ENCODE measurements around the gene PBX3. TPM values are rescaled to one million over a fixed set of nuclear protein-coding genes. Genes with fewer than 3 reads are reported as not detected.

Gene PBX3
- total and polyA plus RNA-seq, 2 of the 13 experiments (the other 11 are each of a cell fraction or from before 2014, with no cell fraction given), result 6.0 to 11.2 TPM

DNA sequence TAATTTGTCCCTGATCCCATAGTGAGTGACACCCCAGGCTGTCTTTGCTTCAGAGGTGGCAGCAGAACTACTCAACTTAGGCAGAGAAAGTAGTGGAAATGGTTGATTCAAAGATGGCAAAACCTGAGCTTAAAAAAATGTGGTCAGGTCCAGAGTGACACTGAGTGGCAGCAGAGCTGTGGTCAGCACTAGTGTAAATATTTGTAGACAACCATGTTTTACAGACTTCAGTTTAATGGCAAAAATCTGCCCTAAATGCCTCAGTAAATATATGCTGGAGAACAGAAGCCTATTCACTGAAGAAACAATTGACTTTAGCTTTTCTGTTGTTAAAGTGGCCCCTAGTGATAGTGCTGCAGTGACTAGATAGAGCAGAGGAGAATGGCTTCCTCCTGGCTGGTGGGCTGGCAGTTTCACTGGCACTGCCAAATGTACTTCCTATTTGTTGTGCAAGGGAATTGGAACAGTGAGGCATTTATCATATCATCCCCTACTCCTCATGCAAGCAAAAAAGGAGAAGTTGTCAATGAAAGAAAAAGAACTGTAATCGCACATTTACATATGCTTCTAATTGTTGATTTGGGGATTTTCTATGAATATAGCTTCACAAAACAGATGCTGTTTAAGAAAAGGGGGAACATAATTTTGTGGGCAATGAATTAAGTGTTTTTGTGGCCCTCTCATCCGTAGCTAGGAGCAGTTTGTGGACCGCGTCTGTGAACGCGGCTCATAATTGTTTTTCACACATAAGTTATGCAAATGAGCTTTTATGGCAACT lies 12.0 kb downstream of the PBX3 start (continued):
- TF ChIP-seq, protein P1, sequence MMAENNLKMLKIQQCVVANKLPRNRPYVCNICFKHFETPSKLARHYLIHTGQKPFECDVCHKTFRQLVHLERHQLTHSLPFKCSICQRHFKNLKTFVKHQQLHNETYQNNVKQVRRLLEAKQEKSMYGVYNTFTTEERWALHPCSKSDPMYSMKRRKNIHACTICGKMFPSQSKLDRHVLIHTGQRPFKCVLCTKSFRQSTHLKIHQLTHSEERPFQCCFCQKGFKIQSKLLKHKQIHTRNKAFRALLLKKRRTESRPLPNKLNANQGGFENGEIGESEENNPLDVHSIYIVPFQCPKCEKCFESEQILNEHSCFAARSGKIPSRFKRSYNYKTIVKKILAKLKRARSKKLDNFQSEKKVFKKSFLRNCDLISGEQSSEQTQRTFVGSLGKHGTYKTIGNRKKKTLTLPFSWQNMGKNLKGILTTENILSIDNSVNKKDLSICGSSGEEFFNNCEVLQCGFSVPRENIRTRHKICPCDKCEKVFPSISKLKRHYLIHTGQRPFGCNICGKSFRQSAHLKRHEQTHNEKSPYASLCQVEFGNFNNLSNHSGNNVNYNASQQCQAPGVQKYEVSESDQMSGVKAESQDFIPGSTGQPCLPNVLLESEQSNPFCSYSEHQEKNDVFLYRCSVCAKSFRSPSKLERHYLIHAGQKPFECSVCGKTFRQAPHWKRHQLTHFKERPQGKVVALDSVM (CRISPR knock-in tag; IDR thresholded peaks at IDR 0.05), result no peak
- TF ChIP-seq ZNF33B (CRISPR knock-in tag; IDR thresholded peaks at IDR 0.05) (no peak), KLF11 (CRISPR knock-in tag; IDR thresholded peaks at IDR 0.05) (no peak), MBD4 (IDR thresholded peaks at IDR 0.05; ENCODE audit: borderline replicate concordance, low read length) (peak; percentile 41; the same call in 1 of the 2 replicates), NR2F6 (IDR thresholded peaks at IDR 0.05) (no peak), NR2F6 (CRISPR knock-in tag; IDR thresholded peaks at IDR 0.05) (peak; percentile 42; the same call in 1 of the 2 replicates), SMARCC2 (IDR thresholded peaks at IDR 0.05) (no peak), NBN (conservative IDR thresholded peaks at IDR 0.05) (no peak), ZNF850 (CRISPR knock-in tag; conservative IDR thresholded peaks at IDR 0.05) (no peak), RARG (CRISPR knock-in tag; IDR thresholded peaks at IDR 0.05; ENCODE audit: low read depth) (no peak), PHF21A (CRISPR knock-in tag; IDR thresholded peaks at IDR 0.05) (peak; percentile 57), TBX2 (CRISPR knock-in tag; IDR thresholded peaks at IDR 0.05; ENCODE audit: borderline replicate concordance) (peak; percentile 70)
- TF ChIP-seq, protein P2, sequence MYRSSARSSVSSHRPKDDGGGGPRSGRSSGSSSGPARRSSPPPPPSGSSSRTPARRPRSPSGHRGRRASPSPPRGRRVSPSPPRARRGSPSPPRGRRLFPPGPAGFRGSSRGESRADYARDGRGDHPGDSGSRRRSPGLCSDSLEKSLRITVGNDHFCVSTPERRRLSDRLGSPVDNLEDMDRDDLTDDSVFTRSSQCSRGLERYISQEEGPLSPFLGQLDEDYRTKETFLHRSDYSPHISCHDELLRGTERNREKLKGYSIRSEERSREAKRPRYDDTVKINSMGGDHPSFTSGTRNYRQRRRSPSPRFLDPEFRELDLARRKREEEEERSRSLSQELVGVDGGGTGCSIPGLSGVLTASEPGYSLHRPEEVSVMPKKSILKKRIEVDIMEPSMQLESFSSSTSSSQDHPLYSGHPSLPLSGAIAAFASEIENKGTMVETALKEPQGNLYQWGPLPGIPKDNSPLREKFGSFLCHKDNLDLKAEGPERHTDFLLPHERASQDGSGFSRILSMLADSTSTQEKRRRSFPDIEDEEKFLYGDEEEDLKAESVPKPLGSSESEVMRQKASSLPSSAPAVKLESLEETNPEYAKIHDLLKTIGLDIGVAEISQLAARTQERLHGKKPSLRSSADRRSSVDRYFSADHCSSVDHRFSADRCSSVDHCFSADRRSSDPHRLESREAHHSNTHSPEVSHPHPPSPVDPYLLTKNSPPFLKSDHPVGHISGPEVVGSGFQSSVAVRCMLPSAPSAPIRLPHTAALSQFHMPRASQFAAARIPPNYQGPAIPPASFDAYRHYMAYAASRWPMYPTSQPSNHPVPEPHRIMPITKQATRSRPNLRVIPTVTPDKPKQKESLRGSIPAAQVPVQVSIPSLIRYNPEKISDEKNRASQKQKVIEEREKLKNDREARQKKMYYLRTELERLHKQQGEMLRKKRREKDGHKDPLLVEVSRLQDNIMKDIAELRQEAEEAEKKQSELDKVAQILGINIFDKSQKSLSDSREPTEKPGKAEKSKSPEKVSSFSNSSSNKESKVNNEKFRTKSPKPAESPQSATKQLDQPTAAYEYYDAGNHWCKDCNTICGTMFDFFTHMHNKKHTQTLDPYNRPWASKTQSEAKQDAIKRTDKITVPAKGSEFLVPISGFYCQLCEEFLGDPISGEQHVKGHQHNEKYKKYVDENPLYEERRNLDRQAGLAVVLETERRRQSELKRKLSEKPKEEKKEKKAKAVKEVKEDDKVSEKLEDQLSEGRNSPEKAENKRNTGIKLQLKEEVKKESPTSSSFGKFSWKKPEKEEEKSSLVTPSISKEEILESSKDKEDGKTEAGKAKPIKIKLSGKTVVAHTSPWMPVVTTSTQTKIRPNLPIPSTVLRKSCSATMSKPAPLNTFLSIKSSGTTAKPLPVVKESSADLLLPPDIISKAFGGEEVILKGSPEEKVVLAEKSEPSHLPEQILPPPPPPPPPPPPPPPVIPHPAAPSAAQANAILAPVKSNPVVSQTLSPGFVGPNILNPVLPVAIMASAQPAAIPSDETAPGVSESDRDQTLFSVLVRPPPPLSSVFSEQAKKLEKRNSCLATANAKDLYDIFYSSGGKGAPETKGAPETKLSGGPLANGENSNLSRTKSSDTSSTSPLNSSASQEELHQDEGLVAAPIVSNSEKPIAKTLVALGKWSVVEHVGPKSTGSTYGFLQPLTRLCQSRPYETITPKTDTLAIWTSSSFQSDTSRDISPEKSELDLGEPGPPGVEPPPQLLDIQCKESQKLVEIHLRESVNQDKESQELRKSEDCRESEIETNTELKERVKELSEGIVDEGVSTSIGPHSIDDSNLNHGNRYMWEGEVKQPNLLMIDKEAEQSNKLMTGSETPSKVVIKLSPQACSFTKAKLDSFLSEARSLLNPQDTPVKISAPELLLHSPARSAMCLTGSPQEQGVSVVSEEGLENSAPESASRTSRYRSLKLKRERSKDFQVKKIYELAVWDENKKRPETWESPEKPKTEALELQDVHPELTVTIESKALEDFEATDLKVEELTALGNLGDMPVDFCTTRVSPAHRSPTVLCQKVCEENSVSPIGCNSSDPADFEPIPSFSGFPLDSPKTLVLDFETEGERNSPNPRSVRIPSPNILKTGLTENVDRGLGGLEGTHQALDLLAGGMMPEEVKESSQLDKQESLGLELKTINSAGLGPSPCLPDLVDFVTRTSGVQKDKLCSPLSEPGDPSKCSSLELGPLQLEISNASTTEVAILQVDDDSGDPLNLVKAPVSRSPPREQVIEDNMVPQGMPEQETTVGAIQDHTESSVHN (CRISPR knock-in tag; IDR thresholded peaks at IDR 0.05), result no peak
- TF ChIP-seq, protein P3, sequence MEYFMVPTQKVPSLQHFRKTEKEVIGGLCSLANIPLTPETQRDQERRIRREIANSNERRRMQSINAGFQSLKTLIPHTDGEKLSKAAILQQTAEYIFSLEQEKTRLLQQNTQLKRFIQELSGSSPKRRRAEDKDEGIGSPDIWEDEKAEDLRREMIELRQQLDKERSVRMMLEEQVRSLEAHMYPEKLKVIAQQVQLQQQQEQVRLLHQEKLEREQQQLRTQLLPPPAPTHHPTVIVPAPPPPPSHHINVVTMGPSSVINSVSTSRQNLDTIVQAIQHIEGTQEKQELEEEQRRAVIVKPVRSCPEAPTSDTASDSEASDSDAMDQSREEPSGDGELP (IDR thresholded peaks at IDR 0.05; ENCODE audit: borderline replicate concordance, low read depth), result peak; percentile 9; the same call in 1 of the 2 replicates
- TF ChIP-seq, protein P4, sequence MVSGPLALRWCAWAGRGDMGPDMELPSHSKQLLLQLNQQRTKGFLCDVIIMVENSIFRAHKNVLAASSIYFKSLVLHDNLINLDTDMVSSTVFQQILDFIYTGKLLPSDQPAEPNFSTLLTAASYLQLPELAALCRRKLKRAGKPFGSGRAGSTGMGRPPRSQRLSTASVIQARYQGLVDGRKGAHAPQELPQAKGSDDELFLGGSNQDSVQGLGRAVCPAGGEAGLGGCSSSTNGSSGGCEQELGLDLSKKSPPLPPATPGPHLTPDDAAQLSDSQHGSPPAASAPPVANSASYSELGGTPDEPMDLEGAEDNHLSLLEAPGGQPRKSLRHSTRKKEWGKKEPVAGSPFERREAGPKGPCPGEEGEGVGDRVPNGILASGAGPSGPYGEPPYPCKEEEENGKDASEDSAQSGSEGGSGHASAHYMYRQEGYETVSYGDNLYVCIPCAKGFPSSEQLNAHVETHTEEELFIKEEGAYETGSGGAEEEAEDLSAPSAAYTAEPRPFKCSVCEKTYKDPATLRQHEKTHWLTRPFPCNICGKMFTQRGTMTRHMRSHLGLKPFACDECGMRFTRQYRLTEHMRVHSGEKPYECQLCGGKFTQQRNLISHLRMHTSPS (CRISPR knock-in tag; IDR thresholded peaks at IDR 0.05; ENCODE audit: low read depth), result peak; percentile 65
- TF ChIP-seq, protein P5, sequence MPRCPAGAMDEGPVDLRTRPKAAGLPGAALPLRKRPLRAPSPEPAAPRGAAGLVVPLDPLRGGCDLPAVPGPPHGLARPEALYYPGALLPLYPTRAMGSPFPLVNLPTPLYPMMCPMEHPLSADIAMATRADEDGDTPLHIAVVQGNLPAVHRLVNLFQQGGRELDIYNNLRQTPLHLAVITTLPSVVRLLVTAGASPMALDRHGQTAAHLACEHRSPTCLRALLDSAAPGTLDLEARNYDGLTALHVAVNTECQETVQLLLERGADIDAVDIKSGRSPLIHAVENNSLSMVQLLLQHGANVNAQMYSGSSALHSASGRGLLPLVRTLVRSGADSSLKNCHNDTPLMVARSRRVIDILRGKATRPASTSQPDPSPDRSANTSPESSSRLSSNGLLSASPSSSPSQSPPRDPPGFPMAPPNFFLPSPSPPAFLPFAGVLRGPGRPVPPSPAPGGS (CRISPR knock-in tag; IDR thresholded peaks at IDR 0.05), result no peak

All from HepG2 (cell line).